Activated naive CD4-positive, alpha-beta T cell (primary cell): ENCODE results near the gene DRC7.

Source experiments
- DNase-seq, 4 experiments: peaks; one replicate each; lab custom pipeline; 2025; lab: John Stamatoyannopoulos, UW

The DRC7 gene

GRCh38 chr16:57676553-57677085, 18.0 kb upstream of the DRC7 start:
- DNase-seq: no peak

DNA sequence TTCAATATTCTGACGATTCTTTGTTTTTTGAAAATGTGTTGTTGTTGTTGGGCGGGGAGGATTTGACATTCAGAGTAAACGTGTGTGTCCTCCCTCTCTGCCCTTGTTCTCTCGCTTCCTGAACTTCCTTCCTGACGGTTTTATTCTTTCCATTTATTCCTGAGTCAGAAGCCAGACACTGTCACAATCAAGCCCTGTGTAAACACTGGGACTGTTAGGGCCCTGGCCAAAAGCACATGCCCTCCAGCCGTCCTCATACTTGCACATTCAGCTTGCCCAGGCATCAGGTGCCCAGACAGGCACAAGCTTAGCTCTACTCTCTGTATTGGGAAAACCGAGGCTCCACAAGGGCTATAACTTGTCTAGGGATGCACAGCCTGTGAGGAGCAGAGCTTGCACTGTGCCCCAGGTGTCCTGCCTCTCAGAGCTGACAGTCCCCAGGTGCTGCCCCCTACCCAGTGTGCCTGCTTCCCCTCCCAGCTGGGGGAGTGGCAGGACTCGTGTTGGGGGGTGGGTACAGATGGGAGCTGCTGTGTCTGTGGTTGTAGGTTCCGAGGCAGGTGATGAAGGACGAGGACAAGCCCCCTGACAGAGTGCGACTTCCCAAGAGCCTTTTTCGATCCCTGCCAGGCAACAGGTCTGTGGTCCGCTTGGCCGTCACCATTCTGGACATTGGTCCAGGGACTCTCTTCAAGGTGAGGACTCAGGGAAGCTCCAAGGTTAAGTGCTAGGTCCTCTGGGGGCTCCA, 16.8 kb upstream of the DRC7 start:
- DNase-seq: no peak

GRCh38 chr16:57679016-57679415, 15.6 kb upstream of the DRC7 start:
- DNase-seq: no peak

DNA sequence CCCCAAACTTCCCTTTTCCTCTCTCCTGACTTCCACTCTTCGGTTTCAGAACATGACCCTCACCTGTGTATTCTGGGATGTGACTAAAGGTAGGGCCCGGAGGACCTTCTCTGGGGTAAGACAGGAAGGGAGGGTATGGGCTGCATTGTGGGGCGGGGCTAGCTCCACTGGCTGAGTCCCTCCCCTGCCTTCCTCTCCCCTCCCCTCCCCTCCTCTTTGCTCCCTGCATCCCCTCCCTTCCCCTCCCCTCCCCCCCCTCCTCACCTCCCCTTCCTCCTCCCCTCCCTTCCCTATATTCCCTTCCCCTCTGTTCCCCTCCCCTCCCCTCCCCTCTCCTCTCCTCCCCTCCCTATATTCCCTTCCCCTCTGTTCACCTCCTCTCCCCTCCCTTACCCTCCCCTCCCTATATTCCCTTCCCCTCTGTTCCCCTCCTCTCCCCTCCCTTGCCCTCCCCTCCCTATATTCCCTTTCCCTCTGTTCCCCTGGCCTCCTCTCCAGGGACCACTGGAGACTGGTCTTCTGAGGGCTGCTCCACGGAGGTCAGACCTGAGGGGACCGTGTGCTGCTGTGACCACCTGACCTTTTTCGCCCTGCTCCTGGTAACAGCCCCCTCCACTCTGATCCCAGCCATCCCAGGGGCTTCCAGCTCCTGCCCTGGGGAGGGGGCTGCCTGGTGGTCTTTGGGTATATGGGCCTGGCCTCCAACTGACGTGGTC, 14.7 kb upstream of the DRC7 start:
- no peak for DNase-seq

DNA sequence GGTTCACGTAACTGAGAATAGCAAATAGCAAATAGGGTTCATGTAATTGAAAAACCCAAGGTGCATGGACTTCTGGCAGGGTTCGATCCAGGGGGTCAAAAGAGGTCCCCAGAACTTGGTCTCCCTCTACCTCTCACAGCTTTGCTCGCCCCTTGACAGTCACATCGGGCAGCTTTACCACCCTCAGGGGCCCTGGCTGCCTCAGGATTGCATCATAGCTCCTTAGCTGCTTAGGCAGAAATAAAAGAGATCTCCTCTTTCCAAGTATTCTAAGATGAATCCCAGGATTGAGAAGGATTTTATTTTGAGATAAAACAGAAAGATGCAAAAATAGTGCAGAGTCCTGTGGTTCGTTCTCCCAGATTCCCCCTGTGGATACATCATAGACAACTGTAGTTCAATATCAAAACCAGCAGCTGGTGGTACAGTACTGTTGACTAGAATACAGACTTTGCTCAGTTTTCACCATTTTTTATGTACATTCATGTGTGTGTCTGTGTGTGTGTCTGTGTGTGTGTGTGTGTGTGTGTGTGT, 13.7 kb upstream of the DRC7 start:
- DNase-seq: no peak

GRCh38 chr16:57681950-57682728, 12.5 kb upstream of the DRC7 start:
- DNase-seq: no peak

GRCh38 chr16:57682809-57683635, 11.6 kb upstream of the DRC7 start:
- DNase-seq: no peak

DNA sequence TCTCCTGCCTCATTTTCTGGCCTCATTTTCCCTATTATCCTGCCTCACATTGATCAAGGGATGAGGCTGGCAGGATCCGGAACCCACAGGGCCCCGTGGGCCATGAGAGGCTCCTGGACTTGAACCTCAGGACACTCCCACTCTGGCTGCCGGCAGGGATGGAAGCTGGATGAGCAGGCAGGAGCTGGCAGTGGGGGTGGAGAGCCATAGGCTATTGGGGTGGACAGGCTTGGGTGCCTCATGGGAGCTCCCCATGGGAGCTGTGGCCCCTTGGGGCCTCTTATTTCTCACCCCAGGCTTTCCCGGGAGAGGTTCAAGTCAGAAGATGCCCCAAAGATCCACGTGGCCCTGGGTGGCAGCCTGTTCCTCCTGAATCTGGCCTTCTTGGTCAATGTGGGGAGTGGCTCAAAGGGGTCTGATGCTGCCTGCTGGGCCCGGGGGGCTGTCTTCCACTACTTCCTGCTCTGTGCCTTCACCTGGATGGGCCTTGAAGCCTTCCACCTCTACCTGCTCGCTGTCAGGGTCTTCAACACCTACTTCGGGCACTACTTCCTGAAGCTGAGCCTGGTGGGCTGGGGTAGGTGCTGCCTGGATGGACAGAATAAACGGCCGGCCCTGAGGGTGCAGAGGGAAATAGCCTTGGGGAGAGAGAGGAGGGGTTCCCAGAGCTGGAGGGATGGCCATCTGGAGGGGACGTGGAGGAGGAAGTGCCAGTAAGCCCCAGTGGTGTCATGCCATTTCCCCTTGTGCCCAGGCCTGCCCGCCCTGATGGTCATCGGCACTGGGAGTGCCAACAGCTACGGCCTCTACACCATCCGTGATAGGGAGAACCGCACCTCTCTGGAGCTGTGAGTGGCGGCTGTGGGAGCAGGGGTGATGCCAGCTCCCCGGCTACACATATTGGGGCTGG, 10.7 kb upstream of the DRC7 start:
- no peak for DNase-seq

GRCh38 chr16:57684626-57685358, 9.8 kb upstream of the DRC7 start:
- no peak for DNase-seq

- DNase-seq: no peak
Measured at GRCh38 chr16:57685633-57686032, 9.0 kb upstream of the DRC7 start.

DNA sequence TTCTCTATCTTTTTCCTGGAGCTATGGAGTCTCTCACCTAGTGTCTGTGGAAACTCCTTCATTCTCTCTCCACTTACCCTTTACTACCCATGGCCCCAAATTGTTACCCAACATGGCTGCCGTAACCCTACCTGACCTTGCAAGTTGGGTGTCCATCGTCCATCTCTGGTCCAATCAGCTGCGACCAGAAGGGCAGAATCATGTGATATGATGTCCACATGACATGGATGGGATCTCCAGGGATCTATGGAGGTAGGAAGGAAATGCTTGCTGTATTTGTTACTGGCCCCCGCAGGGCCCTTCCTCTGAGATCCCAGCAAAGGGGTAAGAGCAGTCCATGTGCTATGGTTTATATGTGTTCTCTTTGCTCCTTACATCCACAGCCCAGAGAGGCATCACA, 8.0 kb upstream of the DRC7 start:
- DNase-seq: no peak

GRCh38 chr16:57687363-57687929, 7.2 kb upstream of the DRC7 start:
- DNase-seq: no peak

DNA sequence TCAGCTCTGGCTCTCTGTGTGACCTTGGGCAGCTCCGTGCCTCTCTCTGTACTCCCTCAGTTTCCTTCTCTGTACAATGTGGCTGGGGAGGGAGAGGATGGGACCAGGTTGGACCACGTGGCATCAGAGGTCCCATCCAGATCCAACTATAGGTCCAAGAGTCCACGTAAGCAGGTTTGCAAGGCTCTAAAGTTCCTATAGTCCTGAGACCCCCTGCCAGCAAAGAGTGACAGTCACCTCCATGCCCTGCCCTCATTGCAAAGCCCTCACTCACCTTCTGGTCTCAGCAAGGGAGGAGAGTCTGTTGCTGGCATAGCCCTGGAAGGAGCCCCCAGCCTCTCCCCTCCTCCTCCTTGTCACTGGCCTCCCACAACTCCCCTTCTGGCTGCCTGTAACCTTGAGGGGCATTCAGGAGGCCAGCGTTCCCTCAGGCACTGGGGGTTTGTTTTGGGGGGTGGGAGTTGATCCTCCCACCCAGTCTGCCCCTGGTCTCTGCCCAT, 6.1 kb upstream of the DRC7 start:
- DNase-seq: no peak

DNA sequence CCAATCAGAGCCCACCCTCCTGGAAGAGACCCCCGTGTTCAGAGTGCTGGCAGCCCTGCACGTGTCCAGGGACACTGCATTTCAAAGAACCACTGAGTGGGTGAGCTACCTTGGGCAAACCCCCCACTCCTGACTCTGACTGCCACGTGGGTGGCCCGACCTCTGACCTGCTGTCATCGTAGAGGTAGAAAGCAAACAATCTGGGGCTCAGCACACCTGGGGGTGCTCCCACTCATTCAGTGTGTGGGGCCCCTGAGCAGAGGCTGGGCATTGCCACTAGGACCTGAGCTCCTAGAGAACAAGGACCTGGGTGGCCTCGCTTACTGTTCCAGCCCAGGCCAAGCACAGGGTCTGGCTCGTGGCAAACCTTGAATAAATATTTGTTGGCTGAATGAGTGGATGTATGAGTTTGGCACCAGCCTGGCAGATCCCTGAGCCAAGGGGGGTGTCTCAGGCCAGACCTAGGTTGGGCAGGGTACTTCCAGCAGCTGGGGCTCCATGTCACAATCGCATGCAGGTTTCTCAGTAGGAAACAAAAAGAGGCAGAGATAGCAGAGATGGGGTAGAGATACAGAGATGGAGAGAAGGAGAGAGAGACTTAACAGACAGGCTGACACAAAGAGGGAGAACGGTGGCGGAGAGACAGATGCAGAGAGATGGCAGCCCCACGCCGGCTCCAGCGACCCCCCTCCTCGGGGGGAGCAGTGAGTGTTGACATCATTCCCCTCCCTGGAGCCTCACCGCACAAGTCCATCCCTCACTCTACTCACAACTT, 5.4 kb upstream of the DRC7 start:
- DNase-seq: no peak

DNA sequence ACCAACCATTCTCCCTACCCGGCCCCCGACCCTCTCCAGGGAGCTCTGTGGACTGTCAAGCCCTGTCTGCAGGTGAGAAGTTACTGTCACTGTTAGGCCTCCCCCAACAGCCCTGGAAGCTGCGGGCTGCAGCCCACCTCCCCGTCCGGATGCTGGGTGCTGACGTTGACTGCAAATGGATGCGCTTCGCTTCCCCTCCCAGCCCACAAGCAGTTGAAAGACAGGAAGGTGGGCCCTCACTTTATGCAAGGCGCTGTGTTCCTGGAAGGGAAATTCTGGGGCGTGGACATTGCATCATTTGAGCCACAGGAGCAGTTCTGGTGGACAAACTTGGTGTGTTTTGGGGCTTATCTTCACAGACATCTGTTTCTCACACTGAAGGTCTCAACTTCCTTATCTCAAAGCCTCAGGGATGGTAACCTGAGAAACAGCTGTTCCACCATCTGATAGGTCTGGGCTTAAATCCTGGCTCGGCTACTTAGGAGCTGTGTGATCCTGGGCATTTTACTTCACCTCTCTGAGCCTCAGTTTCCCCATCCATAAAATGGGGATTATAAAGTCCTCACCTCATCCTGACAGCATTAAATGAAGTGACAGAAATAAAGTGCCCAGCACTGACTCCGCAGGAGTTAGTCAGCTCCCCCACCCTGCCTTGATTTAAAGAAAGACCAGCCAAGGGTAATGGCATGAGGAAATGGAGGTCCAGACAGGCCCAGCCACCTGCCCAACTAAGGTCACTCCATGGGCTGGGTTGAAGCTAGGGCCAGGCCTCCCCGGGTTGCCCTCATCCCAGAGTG, 4.6 kb upstream of the DRC7 start:
- peak in 1 of 4 experiments; percentile 36 for DNase-seq

- DNase-seq: no peak
Measured at GRCh38 chr16:57690782-57691471, 3.7 kb upstream of the DRC7 start.

GRCh38 chr16:57692636-57693035, 2.0 kb upstream of the DRC7 start:
- no peak for DNase-seq
